Measurements from ENCODE around the gene PNCK. TPM values are rescaled to one million over a fixed set of nuclear protein-coding genes. Genes with fewer than 3 reads are reported as not detected.
A peak's percentile ranks its signal among the peaks of the same experiment; 100 is the strongest.

Gene PNCK
- total and polyA plus RNA-seq, 2 of the 13 experiments (the other 11 are each of a cell fraction or from before 2014, with no cell fraction given), result 33.1 TPM; not detected in 1

- FAIRE-seq, result no peak
- DNase-seq (ENCODE audit: low spot score), result no peak
- Histone ChIP-seq H3K79me2 (ENCODE audit: insufficient read depth, low read length) (peaks cover 43% of the 10 kb centered on the region), H3K9me3 (ENCODE audit: low read length) (no peaks in the 10 kb centered on the region), H3K4me3 (replicated peaks in 1 of 3; ENCODE audit: insufficient read depth in 1 of 3, low read depth in 2 of 3, low read length in 3 of 3) (peak overlapping the region; percentile 65 to 87 (median 75)), H2AFZ (ENCODE audit: low read length) (no peak overlapping the region), H3K4me2 (ENCODE audit: low read depth, low read length) (peak overlapping the region; percentile 72), H3K27ac (ENCODE audit: extremely low read length, insufficient read depth, low read length) (peak overlapping the region; percentile 72), H3K9ac (ENCODE audit: insufficient read depth, low read depth, low read length) (peak overlapping the region; percentile 68), H4K20me1 (ENCODE audit: insufficient read depth, low read length) (no peaks in the 10 kb centered on the region), H3K4me1 (ENCODE audit: insufficient read depth, low read length) (peaks cover 56% of the 10 kb centered on the region), H3K27me3 (ENCODE audit: control insufficient read depth in 1 of 2, insufficient read depth in 2 of 2, low read length in 2 of 2) (no peaks in the 10 kb centered on the region; a peak in 1 of 5 replicates), H3K36me3 (replicated peaks in 1 of 2; ENCODE audit: control insufficient read depth in 1 of 2, insufficient read depth in 2 of 2, low read length in 2 of 2) (no peaks in the 10 kb centered on the region)
- POLR2A ChIA-PET, result interaction anchor here (2.0 to 15.1 kb wide), 3 partner anchors 8 to 31 kb away, joined by 10 to 596 read pairs (median 96); no protein-coding TSS in a partner anchor
- CTCF ChIA-PET (ENCODE audit: low intra/inter-chr PET ratio, low total read pairs), result interaction anchor here (3.0 kb wide), 1 partner anchor 32 kb away, joined by 10 read pairs; no protein-coding TSS in a partner anchor
- in situ Hi-C loops (cut with HindIII; ENCODE audit: extremely low pct_ligation_motif_present, low pct_unique_long_range_greater_than_20kb) (no loop called here), intact Hi-C loops (cut with micrococcal nuclease; ENCODE audit: unreplicated experiment) (no loop called here)
- WGBS (ENCODE audit: low lambda C conversion rate), result no CpG with 5 or more reads among the region's 48 CpGs
- ATAC-seq, result no peak
- no TSS peak for BruUV-seq (replicated peaks)
- peak; percentile 58; the same call in 1 of the 2 replicates for TF ChIP-seq RBFOX2 (IDR thresholded peaks at IDR 0.05; ENCODE audit: low read depth, low read length)
- 0 out of 2 replicates have a peak, but pooled peaks have one; percentile 16 for TF ChIP-seq ZNF777 (CRISPR knock-in tag; IDR thresholded peaks at IDR 0.05)
- no peak for TF ChIP-seq NR2F2 (IDR thresholded peaks at IDR 0.05; ENCODE audit: borderline replicate concordance, low read depth)
- TF ChIP-seq MAFK (conservative IDR thresholded peaks at IDR 0.05 in 1 of 2, IDR thresholded peaks at IDR 0.05 in 1 of 2; ENCODE audit: low read length in 2 of 2), result no peak
- 0 out of 2 replicates have a peak, but pooled peaks have one; percentile 34 for TF ChIP-seq SRY (CRISPR knock-in tag; IDR thresholded peaks at IDR 0.05)
- TF ChIP-seq ZNF274 (CRISPR knock-in tag; IDR thresholded peaks at IDR 0.05), result no peak
- peak; percentile 45; the same call in 1 of the 2 replicates for TF ChIP-seq POLR2AphosphoS5 (IDR thresholded peaks at IDR 0.05; ENCODE audit: low read depth, low read length)
- no peak for TF ChIP-seq ZBTB8A (CRISPR knock-in tag; IDR thresholded peaks at IDR 0.05; ENCODE audit: borderline replicate concordance, low read depth)
- TF ChIP-seq ZBTB39 (CRISPR knock-in tag; IDR thresholded peaks at IDR 0.05), result no peak
- TF ChIP-seq ARID4A (CRISPR knock-in tag; IDR thresholded peaks at IDR 0.05; ENCODE audit: borderline replicate concordance), result no peak; the same call in 1 of the 2 replicates
- TF ChIP-seq HNRNPL (IDR thresholded peaks at IDR 0.05; ENCODE audit: low read depth, low read length), result 0 out of 2 replicates have a peak, but pooled peaks have one; percentile 55
- peak; percentile 47 for TF ChIP-seq AGO2 (optimal IDR thresholded peaks at IDR 0.05; ENCODE audit: low read depth, low read length)
- TF ChIP-seq MAFG (CRISPR knock-in tag; IDR thresholded peaks at IDR 0.05), result no peak
- no peak for TF ChIP-seq HOXA3 (CRISPR knock-in tag; IDR thresholded peaks at IDR 0.05)
- TF ChIP-seq ZC3H13 (CRISPR knock-in tag; IDR thresholded peaks at IDR 0.05), result 0 out of 2 replicates have a peak, but pooled peaks have one; percentile 40
These were observed 30.8 kb downstream of the PNCK start for GRCh38 chrX:153642655-153643430.

Measured in HepG2 (cell line).